Neuronal stem cell (in vitro differentiated cells): Measurements from ENCODE around the gene ANO1.

Source experiments
- DNase-seq: peaks from one replicate; pipeline ENCODE4 v3.0.0-alpha.2; 2013; ENCODE audit warnings: low spot score
- H2AFZ ChIP-seq: one replicate; pipeline ENCODE4 v1.6.1; 2013; ENCODE audit warnings: mild to moderate bottlenecking, low read length, inconsistent platforms
- H2AK5ac ChIP-seq: 2 replicates; pipeline ENCODE4 v1.6.1; 2013; ENCODE audit warnings: low read depth, mild to moderate bottlenecking, inconsistent platforms, low read length, moderate library complexity, mixed read lengths
- H2BK120ac ChIP-seq: 2 replicates; pipeline ENCODE4 v1.6.1; 2013; ENCODE audit warnings: low read depth, mild to moderate bottlenecking, inconsistent platforms, low read length, moderate library complexity, mixed read lengths
- H2BK12ac ChIP-seq: one replicate; pipeline ENCODE4 v1.6.1; 2013; ENCODE audit warnings: low read length, inconsistent platforms
- H2BK15ac ChIP-seq: 2 replicates; pipeline ENCODE4 v1.6.1; 2013; ENCODE audit warnings: mild to moderate bottlenecking, low read length, inconsistent platforms, mixed read lengths
- H2BK5ac ChIP-seq: one replicate; pipeline ENCODE4 v1.6.1; 2013; ENCODE audit warnings: inconsistent platforms, mild to moderate bottlenecking, low read length, moderate library complexity
- H3K14ac ChIP-seq: one replicate; pipeline ENCODE4 v1.6.1; 2013; ENCODE audit warnings: low read length, inconsistent platforms
- H3K18ac ChIP-seq: 2 replicates; pipeline ENCODE4 v1.6.1; 2013; ENCODE audit warnings: low read length, inconsistent platforms
- H3K23ac ChIP-seq: 2 replicates; pipeline ENCODE4 v1.6.1; 2013; ENCODE audit warnings: low read depth, mild to moderate bottlenecking, mixed read lengths, low read length, inconsistent platforms; ENCODE audit not compliant: poor library complexity
- H3K27ac ChIP-seq: replicated peaks from 3 replicates; pipeline ENCODE4 v1.5.1; 2013; ENCODE audit warnings: low read length, inconsistent platforms
- H3K27me3 ChIP-seq, 3 experiments: 2 replicates each; pipeline ENCODE4 v1.6.1; 2013; ENCODE audit warnings: low read length in 3 of 3, mild to moderate bottlenecking in 2 of 3, inconsistent platforms in 1 of 3, low read depth in 1 of 3, mixed read lengths in 1 of 3, moderate library complexity in 1 of 3; ENCODE audit not compliant: control insufficient read depth in 3 of 3, insufficient read depth in 3 of 3
- H3K36me3 ChIP-seq, 2 donors: replicated peaks in 1 of 2; 2 replicates each; pipeline ENCODE4 v1.6.1; 2013; ENCODE audit warnings: low read length in 2 of 2; ENCODE audit not compliant: control insufficient read depth in 2 of 2, insufficient read depth in 2 of 2
- H3K4ac ChIP-seq: 2 replicates; pipeline ENCODE4 v1.6.1; 2013; ENCODE audit warnings: inconsistent platforms, mild to moderate bottlenecking, low read length, moderate library complexity
- H3K4me1 ChIP-seq, 2 donors: 1 replicate in 1 of 2; 2 replicates in 1 of 2; pipeline ENCODE4 v1.6.1; 2013; ENCODE audit warnings: low read length in 2 of 2, low read depth in 1 of 2; ENCODE audit not compliant: control insufficient read depth in 2 of 2, insufficient read depth in 1 of 2
- H3K4me2 ChIP-seq: one replicate; pipeline ENCODE4 v1.6.1; 2013; ENCODE audit warnings: mild to moderate bottlenecking, low read length, inconsistent platforms; ENCODE audit not compliant: insufficient read depth, poor library complexity, severe bottlenecking
- H3K4me3 ChIP-seq, 2 donors: 2 replicates each; pipeline ENCODE4 v1.5.1; 2013; ENCODE audit warnings: low read length in 2 of 2, mild to moderate bottlenecking in 2 of 2, inconsistent platforms in 1 of 2, moderate library complexity in 1 of 2
- H3K79me1 ChIP-seq: one replicate; pipeline ENCODE4 v1.6.1; 2013; ENCODE audit warnings: low read depth, mild to moderate bottlenecking, inconsistent platforms, low read length, moderate library complexity
- H3K9ac ChIP-seq: one replicate; pipeline ENCODE4 v1.6.1; 2013; ENCODE audit warnings: mild to moderate bottlenecking, low read depth, low read length, inconsistent platforms; ENCODE audit not compliant: poor library complexity
- H3K9me3 ChIP-seq, 2 donors: replicated peaks in 1 of 2; 2 replicates each; pipeline versions ENCODE3 to v1.6.1; 2013; ENCODE audit warnings: low read length in 2 of 2, mild to moderate bottlenecking in 2 of 2, inconsistent platforms in 1 of 2, low read depth in 1 of 2, mixed read lengths in 1 of 2, moderate library complexity in 1 of 2; ENCODE audit not compliant: control insufficient read depth in 2 of 2, insufficient read depth in 1 of 2
- H4K8ac ChIP-seq: one replicate; pipeline ENCODE4 v1.6.1; 2013; ENCODE audit warnings: low read depth, mild to moderate bottlenecking, inconsistent platforms, low read length, moderate library complexity
- H4K91ac ChIP-seq: one replicate; pipeline ENCODE4 v1.6.1; 2013; ENCODE audit warnings: low read length, low read depth, mild to moderate bottlenecking, inconsistent platforms; ENCODE audit not compliant: poor library complexity
- WGBS, 2 donors: extraction: QIAGEN DNeasy Blood & Tissue Kit; methylation state at CpG; one replicate each; pipeline ENCODE4 v1.1.7; 2013; ENCODE audit warnings: missing lambda C conversion rate in 2 of 2, mixed read lengths in 1 of 2; ENCODE audit not compliant: insufficient read length in 2 of 2, insufficient replicate concordance in 1 of 2; ENCODE audit errors: extremely low coverage in 2 of 2; 5-methylcytosine and 5-hydroxymethylcytosine counted together

ANO1 gene

DNA sequence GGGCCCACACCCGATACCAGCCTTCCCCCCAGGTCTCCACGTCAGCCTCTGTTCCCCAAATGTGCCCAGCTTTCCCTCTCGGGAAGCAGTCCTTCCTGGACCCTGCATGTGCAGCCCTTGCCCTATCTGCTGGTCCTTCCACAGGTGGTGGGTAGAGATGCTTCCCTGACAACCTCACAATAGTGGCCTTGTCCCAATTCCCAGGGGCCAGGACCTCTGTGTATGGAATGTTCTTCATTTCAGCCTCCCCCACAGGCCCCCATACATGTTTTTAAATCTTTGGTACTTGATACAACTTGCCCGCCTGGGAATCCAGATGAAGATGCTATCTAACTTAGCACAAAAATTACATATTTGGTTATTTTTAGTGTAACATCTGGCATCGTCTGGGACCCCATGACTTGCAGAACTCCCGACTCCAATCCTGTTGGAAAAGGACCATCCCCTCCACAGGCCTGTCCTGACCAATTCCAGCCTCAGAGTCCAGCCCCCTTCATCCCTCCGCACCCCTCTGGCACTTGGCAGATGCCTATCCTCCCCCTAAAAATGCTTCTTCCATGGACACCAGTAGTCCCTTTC is 39.5 kb downstream of the ANO1 start:
- no peak overlapping the region for H2BK120ac ChIP-seq
- no peak overlapping the region for H2BK15ac ChIP-seq
- H2BK12ac ChIP-seq: no peak overlapping the region
- no peak for DNase-seq
- H3K18ac ChIP-seq: peak overlapping the region; percentile 27
- no peak overlapping the region for H3K4me2 ChIP-seq
- no peak overlapping the region for H4K8ac ChIP-seq
- WGBS, 2 donors: no CpG with 5 or more reads among the region's 7 CpGs
- no peaks in the 10 kb centered on the region for H3K36me3 ChIP-seq
- no peak overlapping the region for H3K27ac ChIP-seq
- peak overlapping the region; percentile 79 for H2AK5ac ChIP-seq
- peaks cover 2% of the 10 kb centered on the region for H3K79me1 ChIP-seq
- no peak overlapping the region for H2AFZ ChIP-seq
- no peak overlapping the region for H3K4ac ChIP-seq
- no peak overlapping the region for H3K23ac ChIP-seq
- no peak overlapping the region for H4K91ac ChIP-seq
- no peaks in the 10 kb centered on the region for H3K9me3 ChIP-seq
- no peak overlapping the region for H3K9ac ChIP-seq
- H2BK5ac ChIP-seq: no peak overlapping the region
- peaks cover 0 to under 1% of the 10 kb centered on the region in 2 donors for H3K4me1 ChIP-seq
- no peak overlapping the region for H3K14ac ChIP-seq
- H3K4me3 ChIP-seq: no peak overlapping the region
- H3K27me3 ChIP-seq: peaks cover 0 to 3% (median 0%) of the 10 kb centered on the region in 3 experiments

DNA sequence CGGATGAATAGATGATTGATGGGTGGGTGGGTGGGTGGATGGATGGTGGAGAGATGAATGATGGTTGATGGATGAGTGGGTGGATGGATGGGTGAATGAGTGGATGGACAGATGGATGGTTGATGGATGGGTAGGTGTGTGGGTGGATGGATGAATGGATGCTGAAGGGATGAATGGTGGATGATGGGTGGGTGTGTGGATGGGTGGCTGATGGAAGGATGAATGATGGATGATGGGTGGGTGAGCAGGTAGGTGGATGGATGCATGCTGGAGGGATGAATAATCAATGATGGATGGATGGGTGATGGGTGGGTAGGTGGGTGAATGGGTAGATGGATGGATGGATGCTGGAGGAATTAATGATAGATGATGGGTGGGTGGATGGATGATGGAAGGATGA is 40.5 kb downstream of the ANO1 start:
- Histone ChIP-seq H3K4me1 (peaks cover 0 to 1% of the 10 kb centered on the region in 2 donors), H2AK5ac (no peak overlapping the region), H2BK5ac (no peak overlapping the region)

DNA sequence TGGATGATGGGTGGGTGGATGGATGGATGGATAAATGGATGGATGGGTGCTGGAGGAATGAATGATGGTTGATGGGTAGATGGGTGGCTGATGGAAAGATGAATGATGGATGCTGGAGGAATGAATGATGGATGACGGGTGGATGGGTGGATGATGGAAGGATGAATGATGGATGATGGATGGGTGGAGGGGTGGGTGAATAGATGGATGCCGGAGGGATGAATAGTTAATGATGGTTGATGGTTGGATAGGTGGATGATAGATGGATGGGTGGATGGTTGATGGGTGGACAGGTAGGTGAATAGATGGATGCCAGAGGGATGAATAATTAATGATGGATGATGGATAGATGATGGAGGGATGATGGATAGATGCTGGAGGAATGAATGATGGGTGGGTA is 41.4 kb downstream of the ANO1 start:
- no peak overlapping the region for H4K91ac ChIP-seq
- H4K8ac ChIP-seq: no peak overlapping the region
- H3K27me3 ChIP-seq: peaks cover 0 to 3% (median 1%) of the 10 kb centered on the region in 3 experiments
- no peak overlapping the region for H3K4ac ChIP-seq
- H3K4me1 ChIP-seq: peaks cover 0 to 1% of the 10 kb centered on the region in 2 donors
- no peak overlapping the region for H2BK120ac ChIP-seq
- no peak overlapping the region for H2AK5ac ChIP-seq
- peaks cover 2% of the 10 kb centered on the region for H3K79me1 ChIP-seq
- WGBS, 2 donors: 100% methylated on average over 2 of the region's 2 CpGs
- no peak overlapping the region for H3K4me2 ChIP-seq
- no peak overlapping the region for H2BK5ac ChIP-seq
- no peak overlapping the region for H2BK12ac ChIP-seq
- no peak overlapping the region for H3K23ac ChIP-seq
- no peak overlapping the region for H3K27ac ChIP-seq
- no peak overlapping the region for H3K14ac ChIP-seq
- H3K4me3 ChIP-seq: peak overlapping the region in 1 of 2 donors; percentile 40
- no peak overlapping the region for H3K18ac ChIP-seq
- no peak overlapping the region for H2AFZ ChIP-seq
- no peak overlapping the region for H2BK15ac ChIP-seq
- H3K36me3 ChIP-seq: no peaks in the 10 kb centered on the region
- no peaks in the 10 kb centered on the region for H3K9me3 ChIP-seq
- no peak overlapping the region for H3K9ac ChIP-seq
- DNase-seq: no peak

More for the DNA sequence above, 40.5 kb downstream of the ANO1 start:
- Histone ChIP-seq H3K14ac (no peak overlapping the region), H3K4me3 (peak overlapping the region in 1 of 2 donors; percentile 64), H2AFZ (no peak overlapping the region), H3K4me2 (no peak overlapping the region), H3K27ac (no peak overlapping the region), H3K18ac (no peak overlapping the region), H3K27me3 (peaks cover 0 to 3% (median 1%) of the 10 kb centered on the region in 3 experiments), H3K79me1 (peaks cover 2% of the 10 kb centered on the region), H2BK120ac (no peak overlapping the region), H3K36me3 (no peaks in the 10 kb centered on the region), H3K23ac (no peak overlapping the region), H4K8ac (no peak overlapping the region), H4K91ac (no peak overlapping the region), H3K9me3 (no peaks in the 10 kb centered on the region), H2BK15ac (no peak overlapping the region), H3K9ac (no peak overlapping the region), H2BK12ac (no peak overlapping the region), H3K4ac (no peak overlapping the region)
- DNase-seq: no peak
- WGBS, 2 donors: 100% methylated on average over 1 of the region's 1 CpG; no CpG with 5 or more reads in 1 of the 2 donors

DNA sequence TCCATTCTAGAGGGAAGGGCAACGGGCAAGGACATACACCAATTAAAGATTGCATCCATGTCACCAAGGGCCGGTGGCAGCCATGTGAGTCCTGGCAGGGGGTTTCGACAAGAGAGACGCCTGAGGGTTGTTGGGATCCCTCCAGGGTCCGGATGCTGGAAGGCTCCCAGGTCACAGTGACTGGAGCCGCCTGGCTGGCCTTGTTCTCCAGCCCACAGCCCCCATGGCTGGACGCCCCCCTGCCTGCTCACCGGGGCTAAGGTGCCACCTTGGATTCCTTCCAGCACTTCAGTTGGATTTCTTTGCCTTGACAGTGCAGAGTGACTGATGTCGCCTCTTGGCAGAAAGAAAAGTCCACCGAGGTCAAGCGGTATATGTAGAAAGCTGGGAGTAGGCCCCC is 42.6 kb downstream of the ANO1 start:
- peaks cover 0 to 3% (median 1%) of the 10 kb centered on the region in 3 experiments for H3K27me3 ChIP-seq
- H3K4me3 ChIP-seq: no peak overlapping the region
- no peak overlapping the region for H4K8ac ChIP-seq
- peaks cover 2% of the 10 kb centered on the region for H3K79me1 ChIP-seq
- WGBS, 2 donors: no CpG with 5 or more reads among the region's 11 CpGs
- no peak overlapping the region for H3K4ac ChIP-seq
- H4K91ac ChIP-seq: no peak overlapping the region
- no peak overlapping the region for H3K27ac ChIP-seq
- no peak overlapping the region for H3K23ac ChIP-seq
- H3K36me3 ChIP-seq: no peaks in the 10 kb centered on the region
- no peak for DNase-seq
- peak overlapping the region; percentile 62 for H3K18ac ChIP-seq
- no peaks in the 10 kb centered on the region for H3K9me3 ChIP-seq
- no peak overlapping the region for H3K4me2 ChIP-seq
- peaks cover 0 to 1% of the 10 kb centered on the region in 2 donors for H3K4me1 ChIP-seq
- H3K9ac ChIP-seq: no peak overlapping the region
- H2BK120ac ChIP-seq: no peak overlapping the region
- H2BK12ac ChIP-seq: no peak overlapping the region
- no peak overlapping the region for H3K14ac ChIP-seq
- H2BK15ac ChIP-seq: peak overlapping the region; percentile 77
- peak overlapping the region; percentile 57 for H2AK5ac ChIP-seq
- no peak overlapping the region for H2AFZ ChIP-seq
- H2BK5ac ChIP-seq: no peak overlapping the region
